HG02885 (cell line): ENCODE data around the gene PDX1.

Source experiments
- ATAC-seq: cut with Tn5 transposase; IDR thresholded peaks from one replicate; pipeline ENCODE4 v1.9.1; 2021; ENCODE audit warnings: mild to moderate bottlenecking; ENCODE audit not compliant: unreplicated experiment, poor library complexity

PDX1 gene

DNA sequence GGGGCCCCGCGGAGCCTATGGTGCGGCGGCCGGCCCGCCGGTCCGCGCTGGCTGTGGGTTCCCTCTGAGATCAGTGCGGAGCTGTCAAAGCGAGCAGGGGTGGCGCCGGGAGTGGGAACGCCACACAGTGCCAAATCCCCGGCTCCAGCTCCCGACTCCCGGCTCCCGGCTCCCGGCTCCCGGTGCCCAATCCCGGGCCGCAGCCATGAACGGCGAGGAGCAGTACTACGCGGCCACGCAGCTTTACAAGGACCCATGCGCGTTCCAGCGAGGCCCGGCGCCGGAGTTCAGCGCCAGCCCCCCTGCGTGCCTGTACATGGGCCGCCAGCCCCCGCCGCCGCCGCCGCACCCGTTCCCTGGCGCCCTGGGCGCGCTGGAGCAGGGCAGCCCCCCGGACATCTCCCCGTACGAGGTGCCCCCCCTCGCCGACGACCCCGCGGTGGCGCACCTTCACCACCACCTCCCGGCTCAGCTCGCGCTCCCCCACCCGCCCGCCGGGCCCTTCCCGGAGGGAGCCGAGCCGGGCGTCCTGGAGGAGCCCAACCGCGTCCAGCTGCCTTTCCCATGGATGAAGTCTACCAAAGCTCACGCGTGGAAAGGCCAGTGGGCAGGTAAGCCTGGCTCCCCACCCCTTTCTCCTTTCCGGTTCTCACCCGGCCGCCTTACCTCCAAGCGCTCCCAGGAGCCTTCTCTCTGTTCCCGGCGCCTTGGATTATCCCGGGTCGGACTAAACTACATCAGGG lies at the start of gene PDX1:
Gene PDX1 (plus strand): TSS at position 67 of the 743 bp plus-strand sequence. CDS start 139 bp downstream, at position 206.
- no peak for ATAC-seq

DNA sequence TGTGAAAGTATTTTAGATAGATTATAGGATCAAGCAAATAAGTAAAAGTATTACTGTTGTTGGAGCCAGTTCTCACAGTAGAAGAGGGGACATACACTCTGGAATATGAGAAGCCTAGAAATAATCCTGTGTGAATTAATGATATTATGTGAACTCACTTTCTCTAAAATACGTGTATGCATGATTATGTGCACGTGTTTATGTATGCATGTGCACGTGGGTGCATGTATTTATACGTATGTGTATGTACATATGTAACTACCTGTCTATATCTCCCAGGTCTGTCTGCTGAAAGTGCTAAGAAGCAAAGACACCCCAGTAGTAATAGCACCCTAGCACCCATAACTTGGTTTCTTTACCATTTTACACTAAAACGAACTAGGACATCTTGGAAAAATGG lies 41.5 kb upstream of the PDX1 start:
- no peak for ATAC-seq

DNA sequence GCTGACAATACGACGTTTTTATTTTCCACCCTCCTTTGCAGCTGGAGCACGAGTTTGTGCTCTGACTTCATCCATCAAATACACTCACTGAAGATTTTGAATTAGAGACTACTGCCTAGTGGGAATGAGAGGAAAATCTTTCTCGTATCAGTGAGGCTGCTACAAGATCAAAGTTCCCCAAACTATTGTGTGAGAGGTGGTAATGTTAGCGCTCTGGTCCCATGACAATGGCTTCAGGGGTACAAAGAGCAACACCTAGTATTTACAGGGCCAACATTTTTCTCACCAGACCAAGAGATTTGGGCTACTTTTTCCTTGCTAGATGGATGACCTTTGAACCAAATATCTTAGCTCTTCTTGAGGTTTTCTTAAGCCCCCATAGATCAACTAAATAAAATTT lies 30.3 kb upstream of the PDX1 start:
- no peak for ATAC-seq

DNA sequence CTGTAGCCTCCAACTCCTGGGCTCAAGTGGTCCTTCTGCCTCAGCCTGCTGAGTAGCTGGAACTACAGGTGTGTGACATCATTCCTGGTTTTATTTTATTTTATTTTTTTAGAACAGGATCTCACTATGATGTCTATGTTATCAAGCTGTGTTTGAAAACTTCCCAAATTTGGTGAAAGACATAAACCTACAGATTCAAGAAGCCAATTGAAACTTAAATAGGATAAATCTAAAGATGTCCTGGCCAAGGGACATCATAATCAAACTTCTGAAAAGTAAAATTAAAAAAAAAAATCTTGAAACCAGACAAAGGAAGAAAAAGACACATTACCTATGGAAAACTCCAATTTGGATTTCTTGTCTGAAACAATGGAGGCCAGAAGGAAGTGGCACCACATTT lies 23.1 kb upstream of the PDX1 start:
- no peak for ATAC-seq

DNA sequence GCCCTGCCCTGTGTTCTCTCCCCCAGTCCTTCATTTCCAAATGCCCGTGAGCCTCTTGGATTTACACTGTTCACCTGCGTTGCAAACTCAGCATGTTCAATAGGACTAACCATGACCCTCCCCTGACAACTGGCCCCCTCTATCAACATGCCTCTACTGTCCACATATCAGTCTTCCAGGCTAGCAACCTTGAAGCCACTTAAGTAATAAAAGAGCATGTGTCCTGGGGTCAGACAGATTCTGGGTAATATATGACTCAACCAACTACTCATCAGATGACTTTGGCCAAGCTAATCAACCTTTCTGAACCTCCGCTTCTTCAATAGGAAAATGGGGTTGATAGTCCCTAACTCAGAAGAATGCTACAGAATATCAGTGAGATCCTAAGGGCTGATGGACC lies 15.1 kb upstream of the PDX1 start:
- no peak for ATAC-seq

DNA sequence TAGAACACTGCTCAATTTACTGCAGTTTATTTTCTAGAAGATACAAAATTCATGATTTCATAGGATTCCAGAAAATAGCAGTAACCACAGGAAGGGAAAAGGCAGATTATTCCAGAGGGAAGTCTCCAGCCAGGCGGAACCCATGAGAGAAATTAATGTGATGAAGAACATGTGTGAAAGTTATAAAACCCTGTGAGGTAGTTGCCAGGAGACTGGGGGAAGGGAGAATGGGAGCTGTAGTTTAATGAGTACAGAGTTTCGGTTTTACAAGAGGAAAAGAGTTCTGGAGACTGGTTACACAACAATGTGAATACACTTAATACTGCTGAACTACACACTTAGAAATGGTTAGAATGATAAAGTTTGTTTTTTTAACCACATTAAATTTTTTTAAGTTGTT lies 14.2 kb upstream of the PDX1 start:
- ATAC-seq: no peak

DNA sequence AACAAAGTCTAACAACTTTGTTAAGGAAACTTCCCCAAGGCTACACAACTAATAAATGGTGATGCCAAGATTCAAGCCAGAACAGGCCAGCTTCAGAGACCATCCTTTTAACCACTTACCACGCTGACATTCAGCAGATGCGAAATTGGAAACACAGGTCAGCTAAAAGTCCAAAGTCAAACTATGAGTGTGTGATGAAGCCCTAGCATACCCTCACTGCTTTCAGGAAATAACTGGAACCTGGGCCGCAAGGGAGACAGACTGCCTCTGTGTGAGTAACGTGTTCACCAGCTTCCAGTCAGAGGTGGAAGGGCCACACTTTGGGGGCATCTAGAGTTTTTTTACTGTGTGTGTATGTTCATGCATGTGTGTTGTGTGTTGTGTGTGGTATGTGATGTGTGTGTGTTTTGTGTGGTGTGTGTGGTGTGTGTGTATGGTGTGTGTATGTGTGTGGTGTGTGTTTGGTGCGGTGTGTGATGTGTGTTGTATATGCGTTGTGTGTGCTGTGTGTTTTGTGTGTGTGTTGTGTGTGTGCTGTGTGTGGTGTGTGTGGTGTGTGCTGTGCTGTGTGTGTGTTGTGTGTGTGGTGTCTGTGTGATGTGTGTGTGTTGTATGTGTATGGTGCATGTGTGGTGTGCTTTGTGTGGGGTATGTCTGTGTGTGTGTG lies 12.5 kb upstream of the PDX1 start:
- no peak for ATAC-seq

DNA sequence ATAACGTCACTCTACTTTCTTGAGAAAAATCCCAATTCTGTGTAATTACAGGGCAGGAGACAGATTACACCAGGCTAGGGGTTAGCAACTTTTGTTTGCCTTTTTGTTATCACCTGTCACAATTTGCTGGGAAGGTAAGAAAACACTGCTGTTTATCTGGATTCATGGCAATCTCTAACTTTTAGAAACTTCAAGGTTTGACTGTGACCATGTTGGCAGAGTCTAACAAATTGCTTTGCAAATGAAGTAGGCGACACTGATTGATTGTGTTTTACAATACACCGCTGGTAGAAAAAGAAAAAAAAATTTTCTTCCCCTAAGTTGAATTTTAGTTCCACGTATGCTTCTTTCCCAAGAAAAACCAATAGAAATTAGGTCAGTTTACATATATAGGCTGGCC lies 10.4 kb upstream of the PDX1 start:
- ATAC-seq: no peak

DNA sequence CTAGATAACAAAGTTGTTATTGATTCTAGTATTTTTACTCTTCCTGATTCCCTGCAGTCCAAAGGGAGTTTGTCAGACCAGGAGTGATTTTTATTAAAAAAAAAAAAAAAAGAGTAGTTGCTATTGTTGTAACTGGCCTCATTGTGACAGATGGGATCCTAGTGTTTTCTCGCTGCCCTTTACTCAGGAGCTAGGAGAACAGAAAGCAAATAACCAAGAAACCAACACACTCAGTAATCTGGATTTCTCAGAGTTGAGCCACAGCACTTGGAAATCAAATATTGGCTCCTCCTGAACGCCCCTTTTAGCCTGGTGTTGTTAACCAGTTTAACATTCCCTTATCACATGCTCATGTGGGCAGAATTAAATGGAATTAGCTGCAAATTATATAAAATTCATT lies 8.3 kb upstream of the PDX1 start:
- ATAC-seq: no peak

DNA sequence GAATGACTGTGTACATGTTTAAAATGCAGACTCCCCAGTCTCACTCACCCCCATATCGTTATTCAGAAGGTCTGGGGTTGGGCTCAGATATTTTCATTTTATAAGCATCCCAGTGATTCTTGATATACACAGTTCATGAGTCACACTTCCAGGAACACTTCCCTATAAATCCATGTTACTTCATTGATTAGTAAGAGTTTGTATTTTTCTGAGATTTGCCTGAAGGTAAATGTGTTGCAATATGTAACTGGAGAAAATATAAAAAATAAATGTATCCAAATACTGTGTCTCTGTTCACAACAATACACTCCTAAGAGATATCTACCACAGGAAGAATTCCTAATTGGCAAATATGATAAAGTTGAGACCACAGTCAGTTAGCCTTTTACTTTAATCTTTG lies 6.6 kb upstream of the PDX1 start:
- no peak for ATAC-seq

DNA sequence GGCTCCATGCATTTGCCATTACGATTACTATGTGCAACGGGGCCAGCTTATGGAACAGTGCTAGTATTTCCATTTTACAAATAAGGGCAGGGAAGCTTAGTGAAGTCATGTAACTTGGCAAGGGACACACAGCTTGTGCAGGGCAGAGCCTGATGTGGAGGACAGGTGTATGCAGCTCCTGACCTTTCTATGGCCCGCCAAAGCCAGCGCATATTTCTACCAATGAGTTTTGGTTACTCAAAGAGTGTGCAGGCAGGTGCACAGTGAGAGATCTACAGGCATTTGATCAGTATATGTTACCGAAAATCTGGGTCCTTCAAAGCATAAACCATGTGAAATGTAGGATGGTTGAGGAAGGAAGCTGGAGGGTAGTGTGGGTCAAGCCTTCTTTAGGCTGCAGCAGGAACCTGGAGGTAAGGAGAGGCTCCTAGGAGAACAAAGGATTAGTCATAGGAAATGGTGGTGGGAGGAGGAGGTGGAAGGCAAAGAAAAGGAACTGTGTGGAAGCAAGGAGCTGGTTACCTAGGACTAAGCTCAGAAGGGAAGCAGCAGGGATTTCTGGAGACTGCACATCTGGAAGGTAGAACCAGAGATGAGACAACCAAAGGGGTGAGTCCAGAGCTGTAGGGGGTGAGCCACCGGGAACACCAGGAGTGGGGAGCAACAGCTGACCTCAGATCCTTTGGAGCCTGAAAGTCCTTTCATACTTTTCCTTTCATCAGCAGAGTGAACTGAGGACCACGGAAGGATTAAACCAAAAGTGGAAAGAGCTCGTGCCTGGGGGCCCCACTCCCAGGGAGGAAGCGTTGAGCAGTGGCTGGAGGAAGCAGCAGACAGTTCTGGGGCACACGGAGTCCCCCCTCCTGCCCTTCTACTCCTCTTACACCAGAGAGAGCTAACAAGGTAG lies 4.2 kb upstream of the PDX1 start:
- ATAC-seq: no peak

DNA sequence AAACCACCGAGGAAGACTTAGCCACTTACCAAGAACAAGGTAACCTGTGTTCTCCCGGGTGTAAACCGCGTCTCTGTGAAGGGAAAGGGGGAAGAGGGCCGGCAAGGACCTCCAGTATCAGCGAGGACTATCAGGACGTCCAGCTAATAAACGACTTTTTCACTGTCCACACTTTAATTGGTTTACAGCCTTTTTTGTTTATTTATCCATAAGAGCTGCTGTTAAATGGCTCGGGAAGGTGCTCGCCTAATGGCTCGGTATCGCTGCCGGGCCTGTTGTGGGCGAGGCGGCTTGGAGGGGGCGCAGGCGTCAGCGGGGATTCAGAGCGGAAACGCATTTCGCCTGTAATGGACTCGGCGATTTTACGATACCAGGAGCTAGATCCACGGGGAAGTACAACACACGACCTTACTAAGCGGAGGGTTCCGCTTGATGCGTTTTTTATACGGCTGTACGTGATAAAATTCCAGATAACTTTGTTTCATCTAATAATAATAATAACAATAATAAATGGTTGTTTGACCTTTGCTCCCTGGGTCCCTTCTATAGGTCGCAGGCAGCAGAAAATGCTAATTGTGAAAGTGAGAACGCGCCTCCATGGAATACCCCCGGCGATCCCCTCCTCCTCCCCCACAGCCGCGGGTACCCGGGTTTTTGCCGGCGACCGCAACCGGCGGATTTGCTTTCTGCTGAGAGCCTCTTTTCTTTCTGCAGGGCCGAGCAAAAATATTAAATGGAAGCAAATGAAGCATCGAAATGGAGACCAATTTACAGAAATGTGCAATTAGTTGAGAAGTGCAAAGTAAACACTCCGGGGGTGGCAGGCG lies 2.5 kb upstream of the PDX1 start:
- no peak for ATAC-seq

DNA sequence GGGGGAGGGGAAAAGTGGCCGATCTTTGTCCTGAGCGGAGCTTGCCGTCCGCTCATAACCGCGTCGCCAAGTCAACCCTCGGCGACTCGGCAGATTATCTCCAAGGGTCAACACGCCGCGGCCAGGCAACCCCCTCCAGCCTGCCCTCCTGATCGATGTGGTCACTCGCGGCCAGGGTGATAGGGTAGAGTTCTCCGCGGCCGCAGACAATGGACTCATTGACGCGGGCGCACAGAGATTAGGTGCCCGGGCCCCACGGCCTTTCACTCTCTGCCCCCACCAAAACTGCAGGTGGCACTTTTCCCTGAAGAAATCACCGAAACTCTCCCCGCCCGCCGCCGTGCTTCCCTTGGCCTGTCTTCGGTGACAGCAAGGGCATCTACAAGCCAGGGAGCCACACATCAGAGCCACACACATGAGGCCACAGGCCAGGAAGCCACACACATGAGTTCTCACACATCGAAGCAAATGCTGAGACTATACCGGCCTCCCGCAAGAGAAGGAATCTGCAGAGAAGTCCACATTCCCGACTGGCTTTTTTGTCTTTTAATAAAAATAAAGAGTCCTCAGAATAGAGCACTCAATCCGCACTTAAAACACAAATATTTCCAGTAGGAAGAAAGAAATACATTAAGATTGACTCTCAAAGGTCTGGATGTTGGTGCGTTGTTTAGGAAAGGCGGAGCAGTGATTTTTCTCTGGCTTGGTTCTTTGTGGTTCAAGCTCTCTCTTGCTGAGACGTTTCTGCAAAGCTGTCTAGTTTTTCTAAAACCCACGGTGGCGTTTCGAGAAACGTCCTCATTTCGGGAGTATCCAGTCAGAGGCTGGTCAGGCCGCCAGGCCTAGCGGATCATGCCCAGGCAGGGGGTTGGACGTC lies 1.5 kb upstream of the PDX1 start:
- ATAC-seq: no peak

DNA sequence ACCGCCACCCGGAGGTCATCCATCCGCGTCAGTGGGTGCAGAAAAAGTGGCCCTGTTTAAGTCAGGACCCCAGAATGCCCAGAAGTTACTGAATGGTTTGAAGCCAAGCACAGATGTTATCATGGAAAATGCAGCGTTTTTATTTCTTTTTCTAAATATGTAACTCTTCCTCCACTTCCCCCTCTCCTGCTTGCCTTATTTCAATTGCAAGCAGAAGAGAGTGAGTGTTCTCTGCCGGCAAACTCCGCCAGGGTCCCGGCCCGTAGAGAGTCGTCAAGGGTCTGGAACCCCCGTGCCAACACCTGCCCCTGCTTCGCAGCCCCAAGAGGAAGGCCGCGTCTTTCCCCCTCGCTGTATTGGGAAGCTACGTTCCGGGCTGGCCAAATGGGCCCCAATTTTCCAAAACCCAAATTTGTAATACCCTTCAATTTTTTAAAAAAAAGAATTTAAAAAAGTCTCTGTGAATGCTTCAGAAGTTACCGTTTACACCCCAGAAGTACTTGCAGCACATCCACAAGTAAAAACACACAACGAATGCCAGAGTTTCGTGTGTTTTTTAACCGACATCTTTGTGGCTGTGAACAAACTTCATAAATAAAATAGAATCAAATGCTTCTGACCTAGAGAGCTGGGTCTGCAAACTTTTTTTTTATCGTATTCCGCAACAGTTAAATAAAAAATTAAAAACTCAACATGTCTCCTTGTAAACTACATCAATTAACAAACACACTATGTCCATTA lies 712 bp upstream of the PDX1 start:
- ATAC-seq: no peak

DNA sequence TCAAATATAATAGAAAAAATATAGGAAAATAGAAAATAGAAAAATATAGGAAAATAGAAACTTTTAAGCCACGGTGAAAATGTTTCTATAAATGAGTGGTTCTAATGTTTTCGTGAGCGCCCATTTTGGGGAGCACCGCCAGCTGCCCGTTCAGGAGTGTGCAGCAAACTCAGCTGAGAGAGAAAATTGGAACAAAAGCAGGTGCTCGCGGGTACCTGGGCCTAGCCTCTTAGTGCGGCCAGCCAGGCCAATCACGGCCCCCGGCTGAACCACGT lies 204 bp upstream of the PDX1 start:
- no peak for ATAC-seq

DNA sequence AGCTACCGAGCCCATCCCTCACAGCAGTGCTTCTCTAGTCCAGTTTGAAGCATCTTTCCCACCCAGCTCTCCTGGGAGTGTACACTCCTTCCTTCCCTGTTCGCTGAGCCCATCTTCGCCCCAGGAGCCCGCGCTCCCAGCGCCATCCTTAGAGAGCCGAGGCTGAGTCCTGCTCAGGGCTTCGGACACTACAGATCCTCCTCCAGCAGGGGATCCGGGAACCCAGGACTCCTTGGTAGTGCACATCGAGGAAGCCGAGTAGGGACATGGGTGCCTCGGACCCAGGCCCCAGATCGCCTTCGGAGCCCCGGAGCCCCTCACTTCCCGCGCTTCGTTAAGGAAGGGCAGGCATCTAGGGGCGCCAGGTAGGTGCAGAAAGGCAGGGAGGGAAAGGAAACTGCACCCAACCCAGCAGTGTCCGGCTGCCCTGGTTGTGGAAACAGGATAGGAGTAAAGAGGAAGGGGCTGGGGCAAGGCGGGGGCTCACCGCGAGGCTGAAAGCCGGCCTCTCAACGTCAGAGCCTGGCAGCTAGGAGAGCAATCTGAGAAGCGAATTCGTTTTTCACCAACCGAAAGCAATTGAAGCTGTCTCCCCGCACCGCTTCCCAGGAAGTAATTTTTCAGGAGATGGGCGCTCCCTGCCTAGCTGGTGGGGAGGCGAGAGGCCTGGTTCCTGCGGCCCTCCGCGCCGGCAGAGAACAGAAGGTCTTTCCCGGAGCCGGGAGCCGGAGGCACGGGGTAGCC lies 1.0 kb downstream of the PDX1 start:
- no peak for ATAC-seq

DNA sequence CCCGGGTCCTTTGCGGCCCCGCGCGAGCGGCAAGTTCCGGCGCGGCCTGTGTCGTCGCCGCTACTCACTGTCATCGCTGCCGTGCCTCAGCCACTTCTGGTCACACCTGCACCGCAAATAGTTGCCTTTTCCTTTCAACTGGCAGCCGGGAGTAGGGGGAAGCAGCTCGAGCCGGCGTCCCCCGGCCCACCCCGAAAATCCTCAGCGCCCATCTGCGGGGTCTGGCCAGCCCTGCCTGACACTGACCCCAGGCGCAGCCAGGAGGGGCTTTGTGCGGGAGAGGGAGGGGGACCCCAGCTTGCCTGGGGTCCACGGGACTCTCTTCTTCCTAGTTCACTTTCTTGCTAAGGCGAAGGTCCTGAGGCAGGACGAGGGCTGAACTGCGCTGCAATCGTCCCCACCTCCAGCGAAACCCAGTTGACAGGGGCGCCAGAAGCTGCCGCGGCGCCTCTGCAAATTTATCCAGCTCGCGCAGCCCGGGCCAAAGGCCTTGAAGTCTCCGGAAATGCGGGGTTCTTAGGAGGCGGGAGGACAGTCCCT lies 1.7 kb downstream of the PDX1 start:
- ATAC-seq: no peak
